PC-3 (cell line): ENCODE data around the gene COG8. TPM values are rescaled to one million over a fixed set of nuclear protein-coding genes. Genes with fewer than 3 reads are reported as not detected.

ENCODE experiments used
- ATAC-seq: fragments of 200-7000 bp; cut with Tn5 transposase; 2 replicates; pipeline ENCODE4 v1.9.1; 2020; ENCODE audit warnings: mild to moderate bottlenecking, moderate library complexity
- BruUV-seq: library from RNA; stranded (reverse); fragments of 400-500 nt; replicated peaks from 2 replicates; lab custom pipeline; 2021; lab: Mats Ljungman, UMichigan
- CTCF ChIA-PET: fragments of 300-600 bp; sonication (Branson Sonifier 250); formaldehyde crosslinking; loops from one replicate; lab custom pipeline; 2022; ENCODE audit warnings: antibody characterized with exemption; lab: Charles Lee
- POLR2A ChIA-PET: fragments of 300-600 bp; sonication (Branson Sonifier 250); formaldehyde crosslinking; loops from one replicate; lab custom pipeline; 2022; ENCODE audit warnings: antibody characterized with exemption; ENCODE audit not compliant: unreplicated experiment; lab: Charles Lee
- DNase-seq: peaks from one replicate; pipeline ENCODE4 v3.0.0-alpha.2; 2015
- H2AFZ ChIP-seq: fragments of 300-600 bp; sonication (generic); 2 replicates; pipeline ENCODE4 v1.6.0; 2016; ENCODE audit warnings: antibody characterized with exemption, low read length
- H3F3A ChIP-seq: fragments of 300-600 bp; sonication (generic); one replicate; pipeline ENCODE4 v1.6.0; 2017; ENCODE audit warnings: antibody characterized with exemption, low read length, control low read depth, mild to moderate bottlenecking; ENCODE audit not compliant: unreplicated experiment
- H3K27ac ChIP-seq: fragments of 300-600 bp; sonication (generic); 2 replicates; pipeline ENCODE4 v1.5.1; 2016; ENCODE audit warnings: mild to moderate bottlenecking, low read length
- H3K27me3 ChIP-seq: fragments of 300-600 bp; sonication (generic); 2 replicates; pipeline ENCODE4 v1.6.1; 2016; ENCODE audit warnings: low read length, mixed read lengths
- H3K36me3 ChIP-seq: fragments of 300-600 bp; sonication (generic); 2 replicates; pipeline ENCODE4 v1.6.1; 2016; ENCODE audit warnings: low read depth, mixed run types, low read length, mixed read lengths
- H3K4me1 ChIP-seq: fragments of 300-600 bp; sonication (generic); 2 replicates; pipeline ENCODE4 v1.5.1; 2016; ENCODE audit warnings: low read length; ENCODE audit not compliant: insufficient read depth
- H3K4me2 ChIP-seq: fragments of 300-600 bp; sonication (generic); 2 replicates; pipeline ENCODE4 v1.6.0; 2016; ENCODE audit warnings: low read length
- H3K4me3 ChIP-seq: fragments of 300-600 bp; sonication (generic); 2 replicates; pipeline ENCODE4 v1.5.1; 2016; ENCODE audit warnings: mild to moderate bottlenecking, low read length, mixed read lengths
- H3K79me2 ChIP-seq: fragments of 300-600 bp; sonication (generic); 2 replicates; pipeline ENCODE4 v1.6.1; 2017; ENCODE audit warnings: low read length, mixed read lengths
- H3K9ac ChIP-seq: fragments of 300-600 bp; sonication (generic); 2 replicates; pipeline ENCODE4 v1.6.0; 2016; ENCODE audit warnings: mild to moderate bottlenecking, low read length
- H3K9me2 ChIP-seq: fragments of 300-600 bp; sonication (generic); replicated peaks from 2 replicates; pipeline ENCODE4 v1.6.1; 2016; ENCODE audit warnings: mixed run types, low read length, mixed read lengths
- H3K9me3 ChIP-seq: fragments of 300-600 bp; sonication (generic); 2 replicates; pipeline ENCODE4 v1.6.1; 2016; ENCODE audit warnings: low read length, mixed read lengths
- H4K20me1 ChIP-seq: fragments of 300-600 bp; sonication (generic); 2 replicates; pipeline ENCODE4 v1.6.1; 2016; ENCODE audit warnings: low read length, mixed read lengths
- EZH2 ChIP-seq: fragments of 300-600 bp; sonication (generic); IDR thresholded peaks from one replicate; pipeline ENCODE4 v1.6.1; 2017; ENCODE audit warnings: antibody characterized with exemption, mild to moderate bottlenecking, low read length; ENCODE audit not compliant: unreplicated experiment
- EZH2phosphoT487 ChIP-seq: fragments of 300-600 bp; sonication (generic); IDR thresholded peaks from 2 replicates; pipeline ENCODE4 v1.6.1; 2018; ENCODE audit warnings: mild to moderate bottlenecking, antibody characterized with exemption, low read length, borderline replicate concordance
- intact Hi-C: fragments of 100-400 bp; cut with micrococcal nuclease; formaldehyde crosslinking; loops from 2 replicates; pipeline ENCODE4 v1.9.0; 2023
- total RNA-seq: library from RNA; depleted of rRNA; stranded (reverse); fragments of >200 nt; gene quantifications from 2 replicates; pipeline ENCODE4 v1.2.3, GENCODE V29; 2014
- TF ChIP-seq, protein P1 (sequence below): fragments of 300-600 bp; sonication (generic); conservative IDR thresholded peaks from 2 replicates; pipeline ENCODE4 v1.5.1; 2017; ENCODE audit warnings: antibody characterized with exemption, low read depth, mild to moderate bottlenecking, low read length

COG8 gene
- total RNA-seq, 1 experiment from 2014 or later: 27.2 TPM

DNA sequence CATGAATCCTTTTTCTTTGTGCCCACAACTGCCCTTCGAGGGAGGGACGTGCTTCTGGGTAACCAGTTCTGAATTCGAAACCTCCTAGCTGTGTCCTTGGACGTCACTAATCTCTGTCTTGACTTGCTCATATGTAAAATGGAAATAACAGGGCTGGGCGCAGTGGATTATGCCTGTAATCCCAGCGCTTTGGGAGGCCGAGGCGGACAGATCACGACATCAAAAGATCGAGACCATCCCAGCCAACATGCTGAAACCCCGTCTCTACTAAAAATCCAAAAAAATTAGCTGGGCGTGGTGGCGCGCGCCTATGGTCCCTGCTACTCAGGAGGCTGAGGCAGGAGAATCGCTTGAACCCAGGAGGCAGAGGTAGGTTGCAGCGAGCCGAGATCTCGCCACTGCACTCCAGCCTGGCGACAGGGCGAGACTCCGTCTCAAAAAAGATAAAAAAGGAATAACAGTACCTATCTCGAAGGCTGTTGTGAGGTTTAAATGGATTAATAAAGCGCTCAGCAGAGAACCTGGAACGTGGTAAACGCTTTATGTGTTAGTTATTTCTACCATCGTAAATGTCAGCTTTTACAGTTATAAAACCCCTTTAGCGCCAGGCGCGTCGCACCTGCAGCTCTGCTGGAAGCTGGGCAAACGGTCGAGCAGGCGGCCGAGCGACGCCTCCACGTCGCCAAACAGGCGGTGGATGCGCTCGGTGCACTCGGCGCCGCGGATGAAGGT is 641 bp downstream of the COG8 start:
- peak overlapping the region; percentile 83 for H3K4me3 ChIP-seq
- ChIA-PET CTCF (interaction anchor here (0.6 kb wide), 1 partner anchor 46 kb away, joined by 3 read pairs; no protein-coding TSS in a partner anchor), POLR2A (no interaction called here)
- no peaks in the 10 kb centered on the region for H3F3A ChIP-seq
- ATAC-seq (no peak), DNase-seq (no peak)
- H4K20me1 ChIP-seq: no peaks in the 10 kb centered on the region
- H3K4me1 ChIP-seq: peaks cover 23% of the 10 kb centered on the region
- H3K4me2 ChIP-seq: peak overlapping the region; percentile 88
- H3K79me2 ChIP-seq: peaks cover 57% of the 10 kb centered on the region
- TSS peak; percentile 45 for BruUV-seq
- H3K9ac ChIP-seq: peak overlapping the region; percentile 99
- H2AFZ ChIP-seq: peak overlapping the region; percentile 48
- no peaks in the 10 kb centered on the region for H3K9me3 ChIP-seq
- intact Hi-C loops: loop anchor here (1.0 kb wide), 2 partner anchors 27 to 275 kb away; partner anchors contain the start of gene VPS4A
- TF ChIP-seq EZH2phosphoT487: no peak
- TF ChIP-seq, protein P1, sequence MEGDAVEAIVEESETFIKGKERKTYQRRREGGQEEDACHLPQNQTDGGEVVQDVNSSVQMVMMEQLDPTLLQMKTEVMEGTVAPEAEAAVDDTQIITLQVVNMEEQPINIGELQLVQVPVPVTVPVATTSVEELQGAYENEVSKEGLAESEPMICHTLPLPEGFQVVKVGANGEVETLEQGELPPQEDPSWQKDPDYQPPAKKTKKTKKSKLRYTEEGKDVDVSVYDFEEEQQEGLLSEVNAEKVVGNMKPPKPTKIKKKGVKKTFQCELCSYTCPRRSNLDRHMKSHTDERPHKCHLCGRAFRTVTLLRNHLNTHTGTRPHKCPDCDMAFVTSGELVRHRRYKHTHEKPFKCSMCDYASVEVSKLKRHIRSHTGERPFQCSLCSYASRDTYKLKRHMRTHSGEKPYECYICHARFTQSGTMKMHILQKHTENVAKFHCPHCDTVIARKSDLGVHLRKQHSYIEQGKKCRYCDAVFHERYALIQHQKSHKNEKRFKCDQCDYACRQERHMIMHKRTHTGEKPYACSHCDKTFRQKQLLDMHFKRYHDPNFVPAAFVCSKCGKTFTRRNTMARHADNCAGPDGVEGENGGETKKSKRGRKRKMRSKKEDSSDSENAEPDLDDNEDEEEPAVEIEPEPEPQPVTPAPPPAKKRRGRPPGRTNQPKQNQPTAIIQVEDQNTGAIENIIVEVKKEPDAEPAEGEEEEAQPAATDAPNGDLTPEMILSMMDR: no peak
- peak overlapping the region; percentile 32; the same call in 1 of the 2 replicates for H3K27ac ChIP-seq
- H3K9me2 ChIP-seq: no peaks in the 10 kb centered on the region
- peaks cover 36% of the 10 kb centered on the region for H3K36me3 ChIP-seq
- no peaks in the 10 kb centered on the region for H3K27me3 ChIP-seq

DNA sequence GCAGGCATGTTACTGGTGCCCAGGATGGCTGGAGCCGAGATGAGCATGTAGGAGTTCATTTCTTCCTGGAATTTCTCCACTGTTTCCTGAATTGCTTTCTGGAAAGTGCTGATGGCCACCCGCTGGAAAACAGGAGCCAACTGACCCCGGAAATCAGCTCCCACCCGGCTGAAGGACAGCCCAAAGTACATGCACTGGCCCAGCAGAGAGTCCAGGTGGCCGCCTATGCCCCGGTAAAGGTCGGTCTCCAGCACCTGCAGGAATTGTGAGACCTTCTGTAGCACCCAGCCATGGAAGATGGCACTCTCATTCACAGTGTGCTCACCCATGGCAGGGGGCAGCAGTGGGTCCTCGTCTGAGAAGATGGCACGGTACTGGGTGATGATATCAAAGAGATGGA is 4.7 kb downstream of the COG8 start:
- BruUV-seq: no TSS peak
- no peak for ATAC-seq
- H4K20me1 ChIP-seq: no peaks in the 10 kb centered on the region
- no peaks in the 10 kb centered on the region for H3K27me3 ChIP-seq
- TF ChIP-seq EZH2phosphoT487 (no peak), EZH2 (no peak)
- TF ChIP-seq, protein P1: no peak
- CTCF ChIA-PET: no interaction called here
- H2AFZ ChIP-seq: no peak overlapping the region
- H3F3A ChIP-seq: no peaks in the 10 kb centered on the region
- no peak overlapping the region for H3K27ac ChIP-seq
- H3K9ac ChIP-seq: no peak overlapping the region
- POLR2A ChIA-PET: no interaction called here
- H3K4me1 ChIP-seq: peaks cover 10% of the 10 kb centered on the region; the same call in 1 of the 2 replicates
- peaks cover 29% of the 10 kb centered on the region for H3K79me2 ChIP-seq
- H3K4me2 ChIP-seq: no peak overlapping the region
- DNase-seq: no peak
- H3K9me3 ChIP-seq: no peaks in the 10 kb centered on the region
- H3K4me3 ChIP-seq: no peak overlapping the region
- intact Hi-C loops: no loop called here
- peaks cover 18% of the 10 kb centered on the region for H3K36me3 ChIP-seq
- no peaks in the 10 kb centered on the region for H3K9me2 ChIP-seq
